A673 (cell line): ENCODE measurements around the gene VPS51. TPM values are rescaled to one million over a fixed set of nuclear protein-coding genes. Genes with fewer than 3 reads are reported as not detected.

Source experiments
- BruUV-seq: library from RNA; stranded (reverse); fragments of 400-500 nt; replicated peaks from 2 replicates; lab custom pipeline; 2021; lab: Mats Ljungman, UMichigan
- CTCF ChIA-PET: fragments of 300-600 bp; sonication (Branson Sonifier 250); formaldehyde crosslinking; loops from one replicate; lab custom pipeline; 2022; ENCODE audit warnings: antibody characterized with exemption; lab: Charles Lee
- POLR2A ChIA-PET: fragments of 300-600 bp; sonication (Branson Sonifier 250); formaldehyde crosslinking; loops from one replicate; lab custom pipeline; 2022; ENCODE audit warnings: antibody characterized with exemption; ENCODE audit not compliant: low non-redundant PET; lab: Charles Lee
- DNase-seq: peaks from one replicate; pipeline ENCODE4 v3.0.0-alpha.2; 2015; ENCODE audit warnings: low spot score
- H3K27ac ChIP-seq: fragments of 200-600 bp; sonication (generic); 2 replicates; pipeline ENCODE4 v1.5.1; 2016; ENCODE audit warnings: mixed run types, low read depth, mild to moderate bottlenecking, mixed read lengths, antibody characterized with exemption, low read length; ENCODE audit not compliant: poor library complexity, severe bottlenecking
- H3K27me3 ChIP-seq: fragments of 200-600 bp; sonication (generic); replicated peaks from 2 replicates; pipeline ENCODE4 v1.6.1; 2017; ENCODE audit warnings: mixed run types, low read depth, mild to moderate bottlenecking, mixed read lengths, antibody characterized with exemption, low read length; ENCODE audit not compliant: insufficient read depth, poor library complexity
- H3K36me3 ChIP-seq: fragments of 200-600 bp; sonication (generic); 2 replicates; pipeline ENCODE4 v1.6.1; 2016; ENCODE audit warnings: mixed run types, mild to moderate bottlenecking, mixed read lengths, antibody characterized with exemption, low read length; ENCODE audit not compliant: insufficient read depth, poor library complexity, severe bottlenecking
- H3K4me1 ChIP-seq: fragments of 200-600 bp; sonication (generic); 2 replicates; pipeline ENCODE4 v1.6.1; 2017; ENCODE audit warnings: mixed run types, mild to moderate bottlenecking, mixed read lengths, antibody characterized with exemption, low read length; ENCODE audit not compliant: insufficient read depth, poor library complexity, severe bottlenecking
- H3K4me3 ChIP-seq: fragments of 200-600 bp; sonication (generic); 2 replicates; pipeline ENCODE4 v1.5.1; 2016; ENCODE audit warnings: low read depth, mixed run types, mild to moderate bottlenecking, mixed read lengths, low read length; ENCODE audit not compliant: poor library complexity, severe bottlenecking
- H3K9me3 ChIP-seq: fragments of 200-600 bp; sonication (generic); 2 replicates; pipeline ENCODE4 v1.6.1; 2016; ENCODE audit warnings: mixed run types, low read depth, mild to moderate bottlenecking, mixed read lengths, antibody characterized with exemption, low read length; ENCODE audit not compliant: poor library complexity, severe bottlenecking
- CTCF ChIP-seq: fragments of 300-800, 200-600 bp; sonication (generic); conservative IDR thresholded peaks from 2 replicates; pipeline ENCODE4 v1.5.1; 2017; ENCODE audit warnings: low read depth, mild to moderate bottlenecking, antibody characterized with exemption, low read length, moderate library complexity, mixed read lengths
- EZH2 ChIP-seq: fragments of 200-600 bp; sonication (generic); IDR thresholded peaks from 2 replicates; pipeline ENCODE4 v1.6.1; 2017; ENCODE audit warnings: borderline replicate concordance, low read depth, mild to moderate bottlenecking, mixed read lengths, antibody characterized with exemption, low read length; ENCODE audit not compliant: poor library complexity, severe bottlenecking
- intact Hi-C: fragments of 100-400 bp; cut with micrococcal nuclease; formaldehyde crosslinking; loops from one replicate; pipeline ENCODE4 v1.10.0; 2022; ENCODE audit not compliant: unreplicated experiment
- total RNA-seq: library from RNA; stranded (reverse); gene quantifications from 2 replicates; pipeline ENCODE4 v1.2.3, GENCODE V29; 2021

Gene VPS51
- total RNA-seq, 1 experiment from 2014 or later = 125 TPM

GRCh38 chr11:65059523-65059922, 36.5 kb upstream of the VPS51 start:
- H3K27me3 ChIP-seq = no peaks in the 10 kb centered on the region
- ChIA-PET POLR2A (no interaction called here), CTCF (no interaction called here)
- TF ChIP-seq EZH2 (no peak), CTCF (no peak)
- no TSS peak for BruUV-seq
- no peak overlapping the region for H3K27ac ChIP-seq
- H3K4me1 ChIP-seq = no peaks in the 10 kb centered on the region
- no peak for DNase-seq
- H3K4me3 ChIP-seq = no peak overlapping the region
- no peaks in the 10 kb centered on the region for H3K9me3 ChIP-seq
- intact Hi-C loops = no loop called here
- H3K36me3 ChIP-seq = no peaks in the 10 kb centered on the region

- no peak for DNase-seq
- TF ChIP-seq EZH2 (no peak), CTCF (no peak)
- Histone ChIP-seq H3K4me3 (no peak overlapping the region), H3K27ac (no peak overlapping the region), H3K36me3 (no peaks in the 10 kb centered on the region), H3K4me1 (no peaks in the 10 kb centered on the region), H3K9me3 (no peaks in the 10 kb centered on the region), H3K27me3 (no peaks in the 10 kb centered on the region)
- POLR2A ChIA-PET = no interaction called here
- BruUV-seq = no TSS peak
- CTCF ChIA-PET = no interaction called here
- intact Hi-C loops = no loop called here
These were observed 35.8 kb upstream of the VPS51 start for GRCh38 chr11:65059959-65060824.

GRCh38 chr11:65060913-65061408, 35.1 kb upstream of the VPS51 start:
- ChIA-PET POLR2A (no interaction called here), CTCF (no interaction called here)
- H3K36me3 ChIP-seq = no peaks in the 10 kb centered on the region
- no peaks in the 10 kb centered on the region for H3K4me1 ChIP-seq
- intact Hi-C loops = no loop called here
- no peaks in the 10 kb centered on the region for H3K27me3 ChIP-seq
- no peak overlapping the region for H3K4me3 ChIP-seq
- H3K9me3 ChIP-seq = no peaks in the 10 kb centered on the region
- BruUV-seq = no TSS peak
- TF ChIP-seq EZH2 = no peak
- TF ChIP-seq CTCF = no peak; the same call in 1 of the 2 replicates
- DNase-seq = peak; percentile 25
- H3K27ac ChIP-seq = no peak overlapping the region
